SU-DHL-6 (cell line): ENCODE results near the gene CHRNA7.

Source experiments
- H2AFZ ChIP-seq: fragments of 200-600 bp; sonication (generic); 2 replicates; pipeline ENCODE4 v1.6.1; 2014; ENCODE audit warnings: low read depth, mild to moderate bottlenecking, moderate library complexity, mixed read lengths, antibody characterized with exemption, low read length; ENCODE audit not compliant: severe bottlenecking
- H3F3A ChIP-seq: fragments of 200-600 bp; shearing (Covaris generic); 2 replicates; pipeline ENCODE4 v1.6.0; 2016; ENCODE audit warnings: antibody characterized with exemption, mild to moderate bottlenecking; ENCODE audit not compliant: insufficient read depth
- H3K27ac ChIP-seq: fragments of 200-600 bp; sonication (generic); 2 replicates; pipeline ENCODE4 v1.5.1; 2016; ENCODE audit warnings: low read depth, mild to moderate bottlenecking, low read length, moderate library complexity, mixed read lengths
- H3K27me3 ChIP-seq: fragments of 200-600 bp; sonication (generic), shearing (Covaris generic); 2 replicates; pipeline ENCODE4 v1.6.0; 2014; ENCODE audit warnings: mild to moderate bottlenecking, low read length
- H3K36me3 ChIP-seq: fragments of 200-600 bp; sonication (generic); 2 replicates; pipeline ENCODE4 v1.6.1; 2014; ENCODE audit warnings: mild to moderate bottlenecking, low read length, mixed read lengths
- H3K4me2 ChIP-seq: fragments of 300-600, 200-600 bp; shearing (Covaris generic), sonication (generic); 2 replicates; pipeline ENCODE4 v1.6.0; 2014; ENCODE audit warnings: low read length, low read depth, mild to moderate bottlenecking; ENCODE audit not compliant: poor library complexity, severe bottlenecking
- H3K4me3 ChIP-seq: fragments of 200-600 bp; sonication (generic); 2 replicates; pipeline ENCODE4 v1.5.1; 2014; ENCODE audit warnings: antibody characterized with exemption, low read length, mild to moderate bottlenecking, mixed read lengths; ENCODE audit not compliant: insufficient read depth, poor library complexity, severe bottlenecking
- H3K79me2 ChIP-seq: fragments of 200-600 bp; sonication (generic); 2 replicates; pipeline ENCODE4 v1.6.1; 2014; ENCODE audit warnings: mild to moderate bottlenecking, low read length, moderate library complexity; ENCODE audit not compliant: insufficient read depth
- H3K9ac ChIP-seq: fragments of 200-600 bp; sonication (generic); 2 replicates; pipeline ENCODE4 v1.7.0; 2014; ENCODE audit warnings: mild to moderate bottlenecking, low read length
- H3K9me2 ChIP-seq: fragments of 200-600 bp; sonication (generic); replicated peaks from 2 replicates; pipeline ENCODE4 v1.6.1; 2014; ENCODE audit warnings: low read length; ENCODE audit not compliant: insufficient read depth
- H3K9me3 ChIP-seq: fragments of 200-600 bp; sonication (generic); 2 replicates; pipeline ENCODE4 v1.6.1; 2014; ENCODE audit warnings: low read length, mixed read lengths; ENCODE audit not compliant: insufficient read depth
- H4K20me1 ChIP-seq: fragments of 200-600 bp; sonication (generic); 2 replicates; pipeline ENCODE4 v1.6.1; 2014; ENCODE audit warnings: low read depth, mild to moderate bottlenecking, antibody characterized with exemption, low read length, moderate library complexity, mixed read lengths
- EZH2phosphoT487 ChIP-seq: fragments of 200-600 bp; sonication (generic), shearing (Covaris generic); conservative IDR thresholded peaks from 2 replicates; pipeline ENCODE4 v1.6.1; 2018; ENCODE audit warnings: mild to moderate bottlenecking, antibody characterized with exemption, low read length, moderate library complexity, mixed read lengths
- TF ChIP-seq, protein P1 (sequence below): fragments of 200-600 bp; sonication (generic); IDR thresholded peaks from one replicate; pipeline ENCODE4 v1.5.1; 2017; ENCODE audit warnings: antibody characterized with exemption, mild to moderate bottlenecking, low read length, moderate library complexity; ENCODE audit not compliant: insufficient read depth, poor library complexity, severe bottlenecking

Gene CHRNA7

DNA sequence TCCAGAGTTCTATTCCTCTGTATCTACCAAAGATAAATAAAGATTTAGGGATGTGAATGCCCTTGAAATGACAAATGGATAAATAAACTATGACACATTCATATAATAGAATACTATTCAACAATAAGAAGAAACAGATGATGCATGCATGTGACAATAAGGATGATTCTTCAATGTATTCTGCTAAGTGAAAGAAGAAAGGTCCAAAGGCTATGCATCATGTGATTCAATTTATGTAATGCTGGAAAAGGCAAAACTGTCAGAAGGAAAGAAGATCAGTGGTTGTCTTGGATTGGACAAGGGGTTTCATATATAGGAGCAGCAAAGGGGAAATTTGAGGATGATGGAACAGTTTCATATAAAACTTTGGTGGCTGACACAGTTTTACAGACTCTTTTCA, 32.6 kb upstream of the CHRNA7 start:
- TF ChIP-seq, protein P1, sequence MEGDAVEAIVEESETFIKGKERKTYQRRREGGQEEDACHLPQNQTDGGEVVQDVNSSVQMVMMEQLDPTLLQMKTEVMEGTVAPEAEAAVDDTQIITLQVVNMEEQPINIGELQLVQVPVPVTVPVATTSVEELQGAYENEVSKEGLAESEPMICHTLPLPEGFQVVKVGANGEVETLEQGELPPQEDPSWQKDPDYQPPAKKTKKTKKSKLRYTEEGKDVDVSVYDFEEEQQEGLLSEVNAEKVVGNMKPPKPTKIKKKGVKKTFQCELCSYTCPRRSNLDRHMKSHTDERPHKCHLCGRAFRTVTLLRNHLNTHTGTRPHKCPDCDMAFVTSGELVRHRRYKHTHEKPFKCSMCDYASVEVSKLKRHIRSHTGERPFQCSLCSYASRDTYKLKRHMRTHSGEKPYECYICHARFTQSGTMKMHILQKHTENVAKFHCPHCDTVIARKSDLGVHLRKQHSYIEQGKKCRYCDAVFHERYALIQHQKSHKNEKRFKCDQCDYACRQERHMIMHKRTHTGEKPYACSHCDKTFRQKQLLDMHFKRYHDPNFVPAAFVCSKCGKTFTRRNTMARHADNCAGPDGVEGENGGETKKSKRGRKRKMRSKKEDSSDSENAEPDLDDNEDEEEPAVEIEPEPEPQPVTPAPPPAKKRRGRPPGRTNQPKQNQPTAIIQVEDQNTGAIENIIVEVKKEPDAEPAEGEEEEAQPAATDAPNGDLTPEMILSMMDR: no peak
- TF ChIP-seq EZH2phosphoT487: no peak

DNA sequence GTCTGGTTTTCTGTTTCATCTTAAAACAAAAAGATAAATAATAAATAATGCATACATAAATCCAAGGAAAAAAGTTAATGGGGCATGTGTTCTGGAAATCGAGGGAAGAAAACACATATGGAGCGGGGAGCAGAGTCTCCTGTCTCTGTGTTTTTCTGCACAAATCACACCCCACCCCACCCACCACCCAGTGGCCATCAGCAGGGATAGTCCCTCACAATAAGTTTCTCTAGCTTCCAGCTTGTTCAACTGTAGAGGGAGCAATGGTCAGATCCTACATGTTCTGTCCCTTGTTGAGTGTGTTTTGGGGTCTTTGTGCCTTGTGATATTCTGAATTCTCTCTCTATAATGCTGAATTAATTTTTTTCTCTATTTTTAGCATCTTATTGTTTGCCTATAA, 26.8 kb upstream of the CHRNA7 start:
- H3F3A ChIP-seq: no peaks in the 10 kb centered on the region
- TF ChIP-seq, protein P1: no peak
- TF ChIP-seq EZH2phosphoT487: no peak
- H3K27ac ChIP-seq: no peak overlapping the region
- no peak overlapping the region for H2AFZ ChIP-seq
- H3K9me2 ChIP-seq: no peaks in the 10 kb centered on the region
- no peaks in the 10 kb centered on the region for H3K36me3 ChIP-seq
- no peak overlapping the region for H3K9ac ChIP-seq
- no peaks in the 10 kb centered on the region for H4K20me1 ChIP-seq
- H3K9me3 ChIP-seq: no peaks in the 10 kb centered on the region
- H3K79me2 ChIP-seq: no peaks in the 10 kb centered on the region
- no peaks in the 10 kb centered on the region; the same call in 1 of the 2 replicates for H3K27me3 ChIP-seq
- no peak overlapping the region for H3K4me3 ChIP-seq
- H3K4me2 ChIP-seq: no peak overlapping the region

More for the DNA sequence above, 32.6 kb upstream of the CHRNA7 start:
- Histone ChIP-seq H3K4me2 (no peak overlapping the region), H2AFZ (no peak overlapping the region), H4K20me1 (0 out of 2 replicates have a peak, but pooled peaks cover 4% of the 10 kb centered on the region), H3F3A (no peaks in the 10 kb centered on the region), H3K27me3 (no peaks in the 10 kb centered on the region), H3K27ac (no peak overlapping the region), H3K9me2 (no peaks in the 10 kb centered on the region), H3K36me3 (no peaks in the 10 kb centered on the region), H3K9me3 (no peaks in the 10 kb centered on the region), H3K79me2 (no peaks in the 10 kb centered on the region), H3K9ac (no peak overlapping the region), H3K4me3 (no peak overlapping the region)

DNA sequence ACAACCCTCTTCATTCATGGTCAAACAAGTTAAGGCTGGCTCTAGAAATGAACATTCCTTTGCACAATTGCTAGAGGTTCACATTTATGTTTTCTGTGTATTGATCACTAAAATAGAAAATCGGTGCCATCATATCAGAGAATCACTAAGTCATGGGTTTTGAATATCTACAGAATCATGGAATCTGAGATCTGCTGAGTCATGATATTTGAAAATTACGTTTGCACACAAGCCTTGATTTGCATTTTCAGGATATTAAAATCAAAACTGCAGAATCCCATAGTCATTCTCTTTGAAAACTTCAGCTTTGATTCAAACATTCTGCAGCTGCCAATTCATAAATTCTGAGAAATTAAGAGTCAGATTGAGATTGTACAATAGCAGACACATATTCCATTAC, 26.1 kb upstream of the CHRNA7 start:
- Histone ChIP-seq H3K79me2 (no peaks in the 10 kb centered on the region), H3K9ac (no peak overlapping the region), H4K20me1 (no peaks in the 10 kb centered on the region), H3K36me3 (no peaks in the 10 kb centered on the region), H3K4me2 (no peak overlapping the region), H3K9me3 (no peaks in the 10 kb centered on the region), H3K4me3 (no peak overlapping the region), H3K27ac (no peak overlapping the region), H3K9me2 (no peaks in the 10 kb centered on the region), H3F3A (no peaks in the 10 kb centered on the region), H3K27me3 (no peaks in the 10 kb centered on the region; the same call in 1 of the 2 replicates), H2AFZ (no peak overlapping the region)
- TF ChIP-seq, protein P1: no peak
- TF ChIP-seq EZH2phosphoT487: no peak
